ENCODE measurements around the gene PYDC2.

DNA sequence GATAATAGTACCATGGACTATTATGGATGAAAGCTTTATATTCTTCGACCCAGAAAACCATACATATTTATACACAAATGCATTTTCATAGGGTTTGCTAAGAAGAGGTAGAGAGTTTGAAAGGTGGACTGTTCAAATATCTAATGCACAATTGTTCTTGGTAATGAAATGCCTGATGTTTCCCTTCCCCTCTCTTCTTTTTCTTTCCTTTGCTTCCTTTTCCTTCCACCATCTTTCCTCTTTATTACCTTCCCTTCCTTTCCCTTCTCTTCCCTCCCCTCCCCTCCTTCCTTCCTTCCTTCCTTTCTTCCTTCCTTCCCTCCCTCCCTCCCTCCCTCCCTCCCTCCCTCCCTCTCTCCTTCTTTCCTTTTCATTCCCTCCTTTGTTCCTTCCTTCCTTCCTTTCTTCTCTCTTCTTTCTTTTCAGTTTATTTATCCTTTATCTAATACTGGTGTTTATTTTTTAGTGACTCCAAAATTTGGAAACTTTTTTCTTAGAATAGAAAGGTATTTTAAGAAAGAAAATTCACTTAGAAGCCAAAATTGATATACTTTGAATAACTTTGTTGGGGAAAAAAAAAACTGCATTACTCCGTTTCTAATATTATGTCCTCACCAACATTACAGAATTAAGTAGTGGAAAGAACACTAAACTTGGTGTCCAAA is 22.7 kb upstream of the PYDC2 start:
- TF ChIP-seq, protein P1, sequence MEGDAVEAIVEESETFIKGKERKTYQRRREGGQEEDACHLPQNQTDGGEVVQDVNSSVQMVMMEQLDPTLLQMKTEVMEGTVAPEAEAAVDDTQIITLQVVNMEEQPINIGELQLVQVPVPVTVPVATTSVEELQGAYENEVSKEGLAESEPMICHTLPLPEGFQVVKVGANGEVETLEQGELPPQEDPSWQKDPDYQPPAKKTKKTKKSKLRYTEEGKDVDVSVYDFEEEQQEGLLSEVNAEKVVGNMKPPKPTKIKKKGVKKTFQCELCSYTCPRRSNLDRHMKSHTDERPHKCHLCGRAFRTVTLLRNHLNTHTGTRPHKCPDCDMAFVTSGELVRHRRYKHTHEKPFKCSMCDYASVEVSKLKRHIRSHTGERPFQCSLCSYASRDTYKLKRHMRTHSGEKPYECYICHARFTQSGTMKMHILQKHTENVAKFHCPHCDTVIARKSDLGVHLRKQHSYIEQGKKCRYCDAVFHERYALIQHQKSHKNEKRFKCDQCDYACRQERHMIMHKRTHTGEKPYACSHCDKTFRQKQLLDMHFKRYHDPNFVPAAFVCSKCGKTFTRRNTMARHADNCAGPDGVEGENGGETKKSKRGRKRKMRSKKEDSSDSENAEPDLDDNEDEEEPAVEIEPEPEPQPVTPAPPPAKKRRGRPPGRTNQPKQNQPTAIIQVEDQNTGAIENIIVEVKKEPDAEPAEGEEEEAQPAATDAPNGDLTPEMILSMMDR (IDR thresholded peaks at IDR 0.05): no peak
- TF ChIP-seq EP300 (IDR thresholded peaks at IDR 0.05): no peak

All from tibial nerve (tissue), 4 donors.